ENCODE data around the gene ANGPTL8.

The ANGPTL8 gene

DNA sequence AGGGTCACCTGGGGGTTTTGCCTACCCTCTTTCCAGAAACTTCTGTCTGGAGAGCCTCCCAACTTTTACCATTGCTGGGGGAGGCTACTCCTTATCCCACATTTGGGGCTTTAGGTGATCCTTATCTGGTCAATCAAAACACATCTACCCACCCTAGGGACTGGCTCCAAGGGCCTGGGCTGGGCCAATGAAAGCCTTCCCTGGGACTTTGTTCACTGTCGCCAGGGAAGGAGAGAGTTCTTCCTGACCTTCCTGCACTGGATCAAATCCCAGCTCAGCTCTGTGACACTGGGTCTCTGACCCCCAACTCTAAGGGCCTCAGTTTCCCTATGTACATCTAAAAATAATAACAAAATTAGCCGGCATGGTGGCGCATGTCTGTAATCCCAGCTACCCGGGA is 11.8 kb downstream of the ANGPTL8 start:
- H2BK15ac ChIP-seq (ENCODE audit: low read length), result no peak overlapping the region
- H3K9ac ChIP-seq (ENCODE audit: low read depth, low read length, poor library complexity), result no peak overlapping the region
- no peak overlapping the region for H2AFZ ChIP-seq (ENCODE audit: low read length)
- no peak overlapping the region for H3K4ac ChIP-seq (ENCODE audit: low read length)
- no peaks in the 10 kb centered on the region for H3K9me3 ChIP-seq (replicated peaks in 1 of 2; ENCODE audit: control insufficient read depth in 2 of 2, insufficient read depth in 1 of 2, low read depth in 1 of 2, low read length in 2 of 2)
- H2BK5ac ChIP-seq (ENCODE audit: low read length), result no peak overlapping the region
- H3K4me2 ChIP-seq (ENCODE audit: insufficient read depth, low read length, poor library complexity, severe bottlenecking), result no peak overlapping the region
- no peak overlapping the region for H3K18ac ChIP-seq (ENCODE audit: low read length)
- peak overlapping the region; percentile 52 for H2AK5ac ChIP-seq (ENCODE audit: low read depth, low read length)
- H3K27me3 ChIP-seq (ENCODE audit: control insufficient read depth in 3 of 3, insufficient read depth in 3 of 3, low read depth in 1 of 3, low read length in 3 of 3), result no peaks in the 10 kb centered on the region
- H3K4me1 ChIP-seq (ENCODE audit: control insufficient read depth in 2 of 2, insufficient read depth in 1 of 2, low read depth in 1 of 2, low read length in 2 of 2), result peaks cover 0 to 1% of the 10 kb centered on the region in 2 donors
- no peak overlapping the region for H4K8ac ChIP-seq (ENCODE audit: low read depth, low read length)
- no peak overlapping the region for H3K4me3 ChIP-seq (ENCODE audit: low read length in 2 of 2)
- H2BK12ac ChIP-seq (ENCODE audit: low read length), result no peak overlapping the region
- WGBS, 2 donors (ENCODE audit: extremely low coverage in 2 of 2, insufficient read length in 2 of 2, insufficient replicate concordance in 1 of 2), result no CpG with 5 or more reads among the region's 4 CpGs
- no peak overlapping the region for H2BK120ac ChIP-seq (ENCODE audit: low read depth, low read length)
- H4K91ac ChIP-seq (ENCODE audit: low read depth, low read length, poor library complexity), result no peak overlapping the region
- H3K79me1 ChIP-seq (ENCODE audit: low read depth, low read length), result no peaks in the 10 kb centered on the region
- no peak overlapping the region for H3K14ac ChIP-seq (ENCODE audit: low read length)
- no peak overlapping the region for H3K27ac ChIP-seq (replicated peaks; ENCODE audit: low read length)
- no peak overlapping the region for H3K23ac ChIP-seq (ENCODE audit: low read depth, low read length, poor library complexity)
- H3K36me3 ChIP-seq (replicated peaks in 1 of 2; ENCODE audit: control insufficient read depth in 2 of 2, insufficient read depth in 2 of 2, low read length in 2 of 2), result peaks cover 7 to 65% of the 10 kb centered on the region in 2 donors
- no peak for DNase-seq (ENCODE audit: low spot score)

DNA sequence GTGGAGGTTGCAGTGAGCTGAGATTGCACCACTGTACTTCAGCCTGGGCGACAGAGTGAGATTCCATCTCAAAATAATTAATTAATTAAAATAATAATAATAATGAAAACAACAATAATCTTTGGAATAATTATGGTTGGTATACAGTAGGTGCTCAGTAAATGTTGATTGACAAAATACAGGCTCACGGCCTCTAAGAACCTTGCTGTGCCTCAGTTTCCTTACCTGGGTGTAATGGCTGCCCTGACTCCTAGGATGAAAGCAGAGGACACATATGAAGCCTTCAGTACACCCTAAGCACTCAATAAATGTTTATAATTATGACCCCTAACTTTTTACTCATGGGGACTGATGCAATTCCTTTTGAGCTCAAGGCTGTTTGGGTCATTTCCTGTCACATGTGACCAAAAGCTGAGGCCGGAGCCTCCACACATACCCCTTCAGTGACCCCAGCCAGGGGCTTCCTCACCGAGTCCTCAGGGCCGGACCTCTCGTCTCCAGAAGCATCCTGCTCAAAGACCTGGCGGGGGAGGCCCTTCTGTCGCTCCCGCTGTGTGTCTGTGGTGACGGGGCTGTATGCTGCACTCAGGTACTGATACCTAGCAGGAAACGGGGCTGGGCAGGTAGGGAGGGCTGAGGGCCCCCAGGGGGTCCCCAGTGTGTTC is 12.4 kb downstream of the ANGPTL8 start:
- Histone ChIP-seq H3K14ac (ENCODE audit: low read length) (no peak overlapping the region), H3K4me3 (ENCODE audit: low read length in 2 of 2) (no peak overlapping the region), H3K27ac (replicated peaks; ENCODE audit: low read length) (no peak overlapping the region), H3K27me3 (ENCODE audit: control insufficient read depth in 3 of 3, insufficient read depth in 3 of 3, low read depth in 1 of 3, low read length in 3 of 3) (no peaks in the 10 kb centered on the region), H2BK15ac (ENCODE audit: low read length) (no peak overlapping the region), H3K36me3 (replicated peaks in 1 of 2; ENCODE audit: control insufficient read depth in 2 of 2, insufficient read depth in 2 of 2, low read length in 2 of 2) (peaks cover 9 to 59% of the 10 kb centered on the region in 2 donors), H2AFZ (ENCODE audit: low read length) (no peak overlapping the region), H2BK5ac (ENCODE audit: low read length) (no peak overlapping the region), H3K9ac (ENCODE audit: low read depth, low read length, poor library complexity) (no peak overlapping the region), H3K79me1 (ENCODE audit: low read depth, low read length) (no peaks in the 10 kb centered on the region), H2AK5ac (ENCODE audit: low read depth, low read length) (no peak overlapping the region), H2BK12ac (ENCODE audit: low read length) (no peak overlapping the region), H3K23ac (ENCODE audit: low read depth, low read length, poor library complexity) (peak overlapping the region; percentile 47), H3K18ac (ENCODE audit: low read length) (no peak overlapping the region), H3K4me1 (ENCODE audit: control insufficient read depth in 2 of 2, insufficient read depth in 1 of 2, low read depth in 1 of 2, low read length in 2 of 2) (peaks cover 0 to 3% of the 10 kb centered on the region in 2 donors), H3K9me3 (replicated peaks in 1 of 2; ENCODE audit: control insufficient read depth in 2 of 2, insufficient read depth in 1 of 2, low read depth in 1 of 2, low read length in 2 of 2) (no peaks in the 10 kb centered on the region), H4K8ac (ENCODE audit: low read depth, low read length) (no peak overlapping the region), H3K4me2 (ENCODE audit: insufficient read depth, low read length, poor library complexity, severe bottlenecking) (no peak overlapping the region), H3K4ac (ENCODE audit: low read length) (no peak overlapping the region), H4K91ac (ENCODE audit: low read depth, low read length, poor library complexity) (no peak overlapping the region), H2BK120ac (ENCODE audit: low read depth, low read length) (no peak overlapping the region)
- WGBS, 2 donors (ENCODE audit: extremely low coverage in 2 of 2, insufficient read length in 2 of 2, insufficient replicate concordance in 1 of 2), result no CpG with 5 or more reads among the region's 11 CpGs
- no peak for DNase-seq (ENCODE audit: low spot score)

DNA sequence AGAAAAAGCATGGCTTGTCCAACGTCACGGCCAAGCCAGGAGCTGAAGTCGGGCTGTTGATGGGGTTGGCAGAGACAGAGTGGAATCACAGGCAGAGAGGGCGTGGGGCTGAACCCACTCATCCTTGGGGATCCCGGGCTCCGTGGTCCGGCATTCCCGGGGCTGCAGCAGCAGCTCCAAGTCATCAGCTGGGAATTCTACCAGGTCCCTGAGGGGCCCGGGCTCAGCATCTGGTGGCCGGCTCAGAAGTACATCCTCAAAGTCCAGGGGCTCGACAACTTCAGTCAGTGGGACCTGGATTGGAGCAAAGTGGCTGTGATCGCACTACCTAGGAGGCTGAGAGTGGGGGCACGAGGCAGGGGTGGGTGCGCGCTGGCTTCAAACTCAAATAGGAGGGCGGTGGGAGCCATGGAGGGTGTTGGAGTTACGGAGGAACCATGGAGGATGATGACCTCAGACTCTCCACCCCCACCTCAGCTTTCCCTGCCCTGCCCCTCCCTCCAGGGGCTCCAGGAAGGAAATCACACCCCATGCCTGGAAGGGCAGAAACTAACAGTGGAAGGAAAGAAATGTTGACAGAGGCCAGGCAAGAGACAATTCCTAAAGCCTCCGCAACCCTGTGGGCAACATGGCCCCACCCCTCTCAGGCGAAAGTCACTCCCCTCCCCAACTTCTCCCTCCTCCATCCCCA is 13.4 kb downstream of the ANGPTL8 start:
- WGBS, 2 donors (ENCODE audit: extremely low coverage in 2 of 2, insufficient read length in 2 of 2, insufficient replicate concordance in 1 of 2), result no CpG with 5 or more reads among the region's 19 CpGs
- Histone ChIP-seq H4K8ac (ENCODE audit: low read depth, low read length) (no peak overlapping the region), H3K27me3 (ENCODE audit: control insufficient read depth in 3 of 3, insufficient read depth in 3 of 3, low read depth in 1 of 3, low read length in 3 of 3) (no peaks in the 10 kb centered on the region), H2BK15ac (ENCODE audit: low read length) (no peak overlapping the region), H2AK5ac (ENCODE audit: low read depth, low read length) (no peak overlapping the region), H3K4me1 (ENCODE audit: control insufficient read depth in 2 of 2, insufficient read depth in 1 of 2, low read depth in 1 of 2, low read length in 2 of 2) (peaks cover 0 to 3% of the 10 kb centered on the region in 2 donors), H3K9ac (ENCODE audit: low read depth, low read length, poor library complexity) (no peak overlapping the region), H4K91ac (ENCODE audit: low read depth, low read length, poor library complexity) (no peak overlapping the region), H3K18ac (ENCODE audit: low read length) (no peak overlapping the region), H3K23ac (ENCODE audit: low read depth, low read length, poor library complexity) (no peak overlapping the region), H2BK5ac (ENCODE audit: low read length) (peak overlapping the region; percentile 53), H3K4me3 (ENCODE audit: low read length in 2 of 2) (no peak overlapping the region), H2BK12ac (ENCODE audit: low read length) (no peak overlapping the region), H3K79me1 (ENCODE audit: low read depth, low read length) (no peaks in the 10 kb centered on the region), H3K36me3 (replicated peaks in 1 of 2; ENCODE audit: control insufficient read depth in 2 of 2, insufficient read depth in 2 of 2, low read length in 2 of 2) (peaks cover 9 to 49% of the 10 kb centered on the region in 2 donors), H3K4ac (ENCODE audit: low read length) (no peak overlapping the region), H3K4me2 (ENCODE audit: insufficient read depth, low read length, poor library complexity, severe bottlenecking) (no peak overlapping the region), H3K14ac (ENCODE audit: low read length) (no peak overlapping the region), H2AFZ (ENCODE audit: low read length) (no peak overlapping the region), H3K27ac (replicated peaks; ENCODE audit: low read length) (no peak overlapping the region), H2BK120ac (ENCODE audit: low read depth, low read length) (no peak overlapping the region), H3K9me3 (replicated peaks in 1 of 2; ENCODE audit: control insufficient read depth in 2 of 2, insufficient read depth in 1 of 2, low read depth in 1 of 2, low read length in 2 of 2) (no peaks in the 10 kb centered on the region)
- DNase-seq (ENCODE audit: low spot score), result no peak

DNA sequence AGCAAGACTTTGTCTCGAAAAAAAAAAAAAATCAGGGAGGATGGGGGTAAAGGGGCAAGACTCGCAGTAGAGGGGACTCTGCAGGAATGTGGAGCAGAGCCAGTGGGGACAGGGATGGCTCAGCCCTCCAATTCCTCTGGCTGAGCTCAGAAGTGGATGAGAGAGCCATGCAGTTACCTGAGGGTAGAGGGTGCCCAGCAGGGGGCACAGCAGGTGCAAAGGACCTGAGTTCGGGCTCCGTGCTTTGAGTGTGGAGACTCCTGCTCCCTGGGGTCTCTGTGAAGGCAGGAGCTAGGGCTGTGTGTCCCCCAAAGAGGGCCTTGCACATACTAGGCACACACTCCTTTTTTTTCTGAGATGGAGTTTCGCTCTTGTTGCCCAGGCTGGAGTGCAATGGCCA is 15.2 kb downstream of the ANGPTL8 start:
- no CpG with 5 or more reads among the region's 5 CpGs for WGBS, 2 donors (ENCODE audit: extremely low coverage in 2 of 2, insufficient read length in 2 of 2, insufficient replicate concordance in 1 of 2)
- no peak overlapping the region for H2BK15ac ChIP-seq (ENCODE audit: low read length)
- no peak overlapping the region for H3K4me2 ChIP-seq (ENCODE audit: insufficient read depth, low read length, poor library complexity, severe bottlenecking)
- H3K27me3 ChIP-seq (ENCODE audit: control insufficient read depth in 3 of 3, insufficient read depth in 3 of 3, low read depth in 1 of 3, low read length in 3 of 3), result no peaks in the 10 kb centered on the region
- DNase-seq (ENCODE audit: low spot score), result no peak
- H3K4ac ChIP-seq (ENCODE audit: low read length), result no peak overlapping the region
- no peak overlapping the region for H3K27ac ChIP-seq (replicated peaks; ENCODE audit: low read length)
- peaks cover 6 to 34% of the 10 kb centered on the region in 2 donors for H3K36me3 ChIP-seq (replicated peaks in 1 of 2; ENCODE audit: control insufficient read depth in 2 of 2, insufficient read depth in 2 of 2, low read length in 2 of 2)
- H2AFZ ChIP-seq (ENCODE audit: low read length), result no peak overlapping the region
- no peak overlapping the region for H2BK5ac ChIP-seq (ENCODE audit: low read length)
- H3K4me1 ChIP-seq (ENCODE audit: control insufficient read depth in 2 of 2, insufficient read depth in 1 of 2, low read depth in 1 of 2, low read length in 2 of 2), result peaks cover 0 to 3% of the 10 kb centered on the region in 2 donors
- H3K14ac ChIP-seq (ENCODE audit: low read length), result no peak overlapping the region
- H4K8ac ChIP-seq (ENCODE audit: low read depth, low read length), result no peak overlapping the region
- no peak overlapping the region for H2BK12ac ChIP-seq (ENCODE audit: low read length)
- H3K4me3 ChIP-seq (ENCODE audit: low read length in 2 of 2), result no peak overlapping the region
- H3K23ac ChIP-seq (ENCODE audit: low read depth, low read length, poor library complexity), result no peak overlapping the region
- no peak overlapping the region for H2AK5ac ChIP-seq (ENCODE audit: low read depth, low read length)
- no peak overlapping the region for H3K18ac ChIP-seq (ENCODE audit: low read length)
- H2BK120ac ChIP-seq (ENCODE audit: low read depth, low read length), result no peak overlapping the region
- no peak overlapping the region for H4K91ac ChIP-seq (ENCODE audit: low read depth, low read length, poor library complexity)
- H3K79me1 ChIP-seq (ENCODE audit: low read depth, low read length), result no peaks in the 10 kb centered on the region
- no peaks in the 10 kb centered on the region for H3K9me3 ChIP-seq (replicated peaks in 1 of 2; ENCODE audit: control insufficient read depth in 2 of 2, insufficient read depth in 1 of 2, low read depth in 1 of 2, low read length in 2 of 2)
- H3K9ac ChIP-seq (ENCODE audit: low read depth, low read length, poor library complexity), result peak overlapping the region; percentile 50
